ENCODE data around the gene SMTNL1.

The SMTNL1 gene, protein sequence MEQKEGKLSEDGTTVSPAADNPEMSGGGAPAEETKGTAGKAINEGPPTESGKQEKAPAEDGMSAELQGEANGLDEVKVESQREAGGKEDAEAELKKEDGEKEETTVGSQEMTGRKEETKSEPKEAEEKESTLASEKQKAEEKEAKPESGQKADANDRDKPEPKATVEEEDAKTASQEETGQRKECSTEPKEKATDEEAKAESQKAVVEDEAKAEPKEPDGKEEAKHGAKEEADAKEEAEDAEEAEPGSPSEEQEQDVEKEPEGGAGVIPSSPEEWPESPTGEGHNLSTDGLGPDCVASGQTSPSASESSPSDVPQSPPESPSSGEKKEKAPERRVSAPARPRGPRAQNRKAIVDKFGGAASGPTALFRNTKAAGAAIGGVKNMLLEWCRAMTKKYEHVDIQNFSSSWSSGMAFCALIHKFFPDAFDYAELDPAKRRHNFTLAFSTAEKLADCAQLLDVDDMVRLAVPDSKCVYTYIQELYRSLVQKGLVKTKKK

DNA sequence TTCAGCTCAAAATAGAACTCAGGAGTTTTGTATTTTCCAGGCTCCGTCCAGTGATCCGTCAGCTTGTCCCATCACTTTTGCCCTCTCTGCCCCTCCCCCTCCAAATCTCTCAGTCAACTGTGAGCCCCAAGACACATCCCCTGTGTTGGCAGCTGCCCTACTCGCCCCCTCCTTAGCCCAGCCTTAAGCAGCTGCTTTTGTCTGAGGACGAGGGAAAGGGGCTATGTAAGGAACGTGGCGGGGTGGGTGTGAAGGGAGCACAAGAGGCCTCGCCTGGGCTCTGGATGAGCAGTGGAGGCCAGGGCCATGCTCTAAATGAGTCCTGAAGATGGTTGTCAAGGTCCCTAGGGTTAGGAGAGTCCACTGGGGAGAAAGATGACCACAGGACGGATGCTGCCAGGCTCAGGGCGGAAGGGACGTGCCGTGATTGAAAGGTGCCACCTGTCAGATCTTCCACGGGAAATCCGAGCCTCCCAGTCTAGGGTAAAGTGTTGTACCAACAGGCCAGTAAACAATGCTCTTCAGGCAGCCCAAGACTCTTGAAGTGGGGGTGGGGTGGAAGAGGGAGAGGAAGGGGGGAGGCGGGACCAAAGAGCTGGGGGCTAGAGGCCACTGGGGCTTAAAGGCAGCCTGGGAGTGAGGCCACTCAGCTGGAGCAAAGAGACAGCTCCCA is at the start of gene SMTNL1:
Gene SMTNL1 (plus strand): TSS at position 649 of the 673 bp plus-strand sequence. CDS start 5,048 bp downstream, outside the sequence.
- DNase-seq (ENCODE audit: extremely low read depth in 1 of 2, low read depth in 1 of 2) = no peak

DNA sequence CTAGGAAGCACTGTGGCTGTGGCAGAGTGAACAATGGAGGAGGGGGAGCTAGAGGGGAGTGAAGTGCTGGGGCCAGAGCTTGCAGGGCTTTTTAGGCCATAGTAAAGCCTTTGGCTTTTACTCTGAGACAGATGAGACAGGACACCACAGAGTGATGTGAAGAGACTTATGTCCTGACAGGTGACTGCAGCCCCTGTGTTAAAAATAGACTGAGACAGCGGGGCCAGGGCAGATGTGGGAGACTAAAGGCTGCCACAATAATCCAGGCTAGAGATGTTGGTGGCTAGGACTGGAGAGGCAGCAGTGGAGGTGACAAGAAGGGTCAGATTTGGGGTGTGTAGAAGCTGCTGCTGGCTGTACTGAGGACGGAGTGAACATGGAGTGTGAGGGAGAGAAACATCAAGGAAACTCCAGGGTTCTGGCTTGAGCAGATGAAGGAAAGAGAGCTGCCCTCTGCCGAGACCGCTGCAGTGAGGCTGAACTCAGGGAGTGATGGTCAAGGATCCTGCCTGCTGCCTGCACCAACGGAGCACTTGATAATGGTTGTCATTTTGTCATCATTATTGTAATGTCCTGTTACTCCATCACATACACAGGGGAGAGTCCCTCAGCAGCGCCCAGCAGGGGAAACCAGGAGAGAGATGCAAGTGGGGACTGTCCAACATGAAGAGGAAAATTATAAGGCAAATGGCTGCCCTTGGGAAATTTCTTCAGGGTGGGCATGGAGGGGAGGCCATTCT is 49.3 kb upstream of the SMTNL1 start:
- DNase-seq (ENCODE audit: extremely low read depth in 1 of 2, low read depth in 1 of 2) = no peak

DNA sequence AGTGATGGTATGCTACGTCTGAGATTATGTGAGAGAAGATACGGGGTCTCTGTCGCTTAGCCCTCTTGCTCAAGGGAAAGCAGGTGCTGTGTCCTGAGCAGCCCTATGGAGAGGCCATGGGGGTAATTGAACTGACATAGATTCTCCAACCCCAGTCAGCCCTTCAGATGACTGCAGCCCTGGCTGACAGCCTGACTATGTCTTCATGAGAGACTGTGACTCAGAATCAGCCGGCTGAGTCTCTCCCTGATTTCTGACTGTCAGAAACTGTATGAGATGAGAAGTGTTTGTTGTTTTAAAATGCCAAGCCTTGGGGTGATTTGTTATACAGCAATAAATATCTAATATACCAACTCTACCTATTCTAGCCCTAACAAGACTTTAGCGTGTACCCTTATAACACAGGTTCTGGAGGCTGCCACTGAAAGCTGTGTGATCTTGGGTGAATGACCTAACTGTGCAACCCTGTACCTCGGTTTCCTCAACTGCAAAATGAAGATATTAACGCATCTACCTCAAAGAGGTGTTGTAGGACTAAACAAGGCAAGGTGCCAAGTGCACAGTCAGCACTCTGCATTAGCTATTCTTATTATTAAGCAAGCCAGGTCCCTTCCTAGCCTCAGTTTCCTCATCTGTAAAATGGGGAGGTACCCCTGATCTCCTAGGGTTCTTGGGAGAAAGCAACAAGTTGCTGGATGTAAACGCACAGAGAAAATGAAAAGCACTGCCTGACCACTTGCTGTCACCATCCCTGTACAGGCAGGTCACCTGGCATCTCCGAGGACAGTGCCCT is 46.7 kb upstream of the SMTNL1 start:
- DNase-seq (ENCODE audit: extremely low read depth in 1 of 2, low read depth in 1 of 2) = no peak

DNA sequence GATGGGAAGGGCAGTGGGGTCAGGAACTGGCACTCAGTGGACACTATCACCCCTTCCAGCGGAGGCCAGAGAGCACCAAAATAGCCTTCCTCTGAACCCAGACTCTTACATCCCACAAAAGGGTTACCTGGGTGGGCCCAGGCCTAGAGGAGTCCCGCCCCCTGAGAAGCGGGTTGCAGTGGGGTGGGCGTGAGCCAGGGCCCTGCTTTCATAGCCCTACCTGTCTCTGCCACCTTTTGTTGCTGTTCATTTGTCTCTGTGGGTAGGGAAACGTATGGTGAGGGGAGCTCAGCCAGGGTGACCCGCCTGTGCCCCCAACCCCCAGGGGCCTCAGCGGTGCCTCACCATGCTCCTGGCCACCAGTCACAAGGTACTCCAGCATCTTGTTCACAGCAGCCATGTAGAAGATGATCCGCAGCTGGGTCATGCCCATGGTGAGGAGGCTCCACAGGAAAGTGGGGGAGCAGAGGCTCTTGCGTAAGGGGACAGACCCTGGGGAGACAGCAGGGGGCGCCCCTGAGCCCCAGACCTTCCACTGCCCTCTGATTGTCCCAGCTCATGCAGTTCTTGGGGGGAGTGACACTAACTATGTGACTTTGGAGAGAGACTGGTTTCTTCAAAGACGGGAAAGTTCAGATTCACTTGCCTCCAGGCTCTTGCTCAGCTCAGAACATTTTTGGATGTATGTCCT is 45.9 kb upstream of the SMTNL1 start:
- no peak for DNase-seq (ENCODE audit: extremely low read depth in 1 of 2, low read depth in 1 of 2)

DNA sequence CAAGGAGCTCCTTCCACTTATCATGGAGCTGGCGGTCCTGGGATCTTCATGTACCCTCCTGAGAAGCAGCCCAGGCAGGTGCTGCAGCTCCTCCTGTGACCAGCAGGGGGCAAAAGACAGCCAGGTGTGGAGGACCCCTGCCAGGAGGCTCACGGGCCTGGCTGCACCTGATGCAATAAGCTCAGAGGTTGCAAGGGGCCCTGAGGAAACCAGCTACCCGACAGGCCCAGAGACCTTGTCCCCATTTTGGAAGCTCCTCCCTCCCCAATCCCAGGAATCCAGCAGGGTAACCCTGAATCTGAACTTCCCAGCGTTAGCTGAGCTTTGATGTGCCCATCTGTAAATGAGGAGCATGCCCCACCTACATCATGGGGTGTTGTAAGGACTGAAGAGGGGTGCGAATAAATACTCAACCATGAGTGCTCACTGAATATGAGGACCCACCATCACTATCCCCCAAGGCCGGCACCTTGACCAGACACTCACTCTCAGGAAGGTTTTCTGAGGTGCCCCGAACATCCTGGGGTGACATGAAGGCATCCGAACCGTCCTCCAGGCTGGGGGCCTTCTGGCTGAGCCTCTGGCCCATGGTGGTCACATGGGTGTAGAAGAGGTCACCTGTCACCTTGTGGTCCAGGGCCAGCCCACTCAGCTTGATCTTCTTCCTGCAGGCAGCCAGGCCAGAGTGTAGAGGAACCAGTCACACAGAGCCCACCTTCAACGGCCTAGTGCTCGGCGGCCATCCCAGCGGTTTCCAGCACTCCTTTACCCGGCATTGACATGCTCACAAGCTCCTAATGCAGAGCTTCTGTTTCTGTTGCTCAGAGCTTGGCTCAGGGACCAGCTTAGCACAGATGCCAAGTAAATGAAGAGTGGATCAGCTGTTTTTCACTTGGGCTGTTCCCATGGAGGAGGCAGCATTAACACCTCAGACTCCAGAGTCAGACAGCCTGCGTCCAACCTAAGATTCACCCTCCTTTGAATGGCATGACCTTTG is 43.6 kb upstream of the SMTNL1 start:
- DNase-seq (ENCODE audit: extremely low read depth in 1 of 2, low read depth in 1 of 2) = peak; percentile 53 to 67

DNA sequence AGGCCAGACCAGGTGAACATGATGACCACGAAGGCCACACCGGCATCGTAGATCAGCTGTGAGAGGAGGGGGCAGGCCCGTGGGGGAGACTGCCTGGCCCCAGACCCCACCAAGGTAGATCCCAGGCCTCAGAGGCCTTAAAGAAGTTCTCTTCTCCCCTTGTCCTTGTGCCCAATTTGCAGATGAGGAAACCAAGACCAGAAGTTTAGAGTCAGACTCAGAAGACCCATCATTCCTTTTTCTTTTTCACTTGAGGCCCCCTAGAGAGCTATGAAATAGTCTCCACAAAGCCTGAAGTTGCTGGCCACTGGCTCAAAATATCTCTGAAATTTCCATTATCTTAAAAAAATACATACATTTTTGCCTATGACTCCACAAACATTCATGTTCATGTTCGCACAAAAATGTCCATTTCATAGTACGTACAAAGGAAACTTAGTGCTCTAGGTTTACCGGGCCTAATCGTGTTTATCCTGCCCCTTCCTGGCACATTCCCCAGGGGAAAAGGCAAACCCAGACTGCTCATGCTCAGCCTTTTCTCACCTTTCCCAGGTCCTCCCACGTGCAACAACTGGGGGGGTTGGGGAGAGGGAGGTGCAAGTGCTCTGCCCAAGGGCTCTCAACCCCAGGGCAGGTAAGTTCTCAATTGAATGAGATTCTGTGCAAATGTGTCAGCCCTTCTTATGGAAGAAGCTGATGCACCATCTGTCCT is 41.1 kb upstream of the SMTNL1 start:
- no peak for DNase-seq (ENCODE audit: extremely low read depth in 1 of 2, low read depth in 1 of 2)

DNA sequence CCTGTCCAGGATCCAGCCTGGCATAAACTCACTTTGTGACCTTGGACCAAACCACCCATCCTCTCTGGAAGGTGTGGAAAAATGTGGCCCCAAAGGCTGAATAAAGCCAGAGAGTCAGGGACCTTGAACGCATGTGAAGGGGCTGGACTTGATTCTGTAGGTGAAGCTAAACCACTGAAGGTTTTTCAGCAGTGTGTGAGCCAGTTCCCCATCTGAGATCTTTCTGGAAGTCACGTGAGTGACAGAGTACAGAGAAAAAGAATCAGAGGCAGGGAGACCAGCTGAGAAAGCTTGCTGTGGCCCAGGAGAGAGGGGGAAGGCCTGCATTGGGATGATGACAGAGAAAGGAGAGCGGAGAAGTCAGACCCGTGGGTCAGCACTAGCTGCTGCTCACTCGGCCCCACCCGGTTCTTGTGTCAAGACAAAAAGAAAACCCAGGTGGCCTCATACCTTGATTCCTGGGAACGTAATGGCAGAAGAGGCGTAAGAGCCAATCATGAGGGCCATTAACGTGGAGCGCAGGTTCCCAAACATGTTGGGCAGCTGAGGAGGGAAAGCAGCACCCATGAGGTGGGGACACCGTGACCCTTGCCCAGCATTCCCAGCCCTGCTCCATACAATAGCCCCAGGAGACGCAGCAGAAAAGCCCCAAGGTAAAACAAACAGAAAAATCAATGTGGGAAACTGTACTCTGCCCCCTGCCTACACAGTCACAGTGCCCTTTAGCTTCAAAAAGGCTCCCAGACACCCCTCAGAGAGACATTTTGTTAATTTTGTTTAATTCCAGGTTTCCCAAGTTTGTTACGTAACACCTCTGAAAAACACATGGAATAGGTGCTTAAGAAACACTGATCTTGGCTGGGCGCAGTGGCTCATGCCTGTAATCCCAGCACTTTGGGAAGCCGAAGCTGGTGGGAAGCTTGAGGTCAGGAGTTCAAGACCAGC is 39.8 kb upstream of the SMTNL1 start:
- no peak for DNase-seq (ENCODE audit: extremely low read depth in 1 of 2, low read depth in 1 of 2)

DNA sequence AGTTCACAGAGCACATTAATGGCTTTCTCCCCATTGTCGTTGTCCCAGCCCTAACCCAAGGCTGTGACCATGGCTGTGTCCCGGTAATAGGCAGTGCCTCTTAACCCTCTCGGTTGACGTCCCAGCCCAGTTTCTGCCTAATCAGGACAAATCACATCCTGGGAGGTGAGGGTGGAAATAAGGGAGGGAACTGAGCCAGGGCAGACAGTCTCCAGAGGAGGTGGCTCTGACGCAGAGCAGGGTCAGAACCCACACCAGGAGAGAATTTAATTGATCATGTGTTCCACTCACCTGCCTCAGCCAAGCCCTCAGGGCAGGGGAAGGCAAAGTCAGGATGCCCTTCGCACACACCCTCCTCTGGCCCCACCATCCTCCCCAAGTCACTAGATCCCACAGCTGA is 38.9 kb upstream of the SMTNL1 start:
- DNase-seq (ENCODE audit: extremely low read depth in 1 of 2, low read depth in 1 of 2) = no peak

DNA sequence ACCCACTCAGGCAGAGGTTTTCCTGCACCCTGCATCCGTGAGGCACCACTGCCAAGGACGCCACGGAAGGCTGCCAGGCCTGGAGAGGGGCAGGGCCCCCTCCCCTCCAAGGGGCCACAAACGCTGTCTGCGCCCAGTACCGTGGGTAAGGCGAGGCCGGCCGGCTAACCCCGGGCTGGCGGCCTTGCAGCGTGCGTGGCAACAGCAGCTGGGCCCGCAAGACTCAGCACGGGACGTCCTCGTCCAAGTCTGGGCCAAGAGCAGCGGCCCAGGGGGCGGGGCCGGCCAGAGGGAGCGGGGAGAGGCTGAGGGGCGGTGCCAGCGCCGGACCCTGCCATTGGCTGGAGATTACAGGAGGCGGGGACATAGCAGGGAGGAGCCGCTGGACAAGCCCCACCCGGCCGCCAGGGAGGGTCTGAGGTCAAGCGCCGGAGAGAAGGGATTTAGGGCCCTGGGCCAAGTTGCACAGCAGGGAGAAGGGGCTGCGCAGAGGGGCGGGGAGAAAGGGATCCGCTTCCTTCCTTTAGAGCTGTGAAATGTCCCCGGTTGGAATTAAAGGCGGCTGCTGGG is 37.9 kb upstream of the SMTNL1 start:
- no peak for DNase-seq (ENCODE audit: extremely low read depth in 1 of 2, low read depth in 1 of 2)

DNA sequence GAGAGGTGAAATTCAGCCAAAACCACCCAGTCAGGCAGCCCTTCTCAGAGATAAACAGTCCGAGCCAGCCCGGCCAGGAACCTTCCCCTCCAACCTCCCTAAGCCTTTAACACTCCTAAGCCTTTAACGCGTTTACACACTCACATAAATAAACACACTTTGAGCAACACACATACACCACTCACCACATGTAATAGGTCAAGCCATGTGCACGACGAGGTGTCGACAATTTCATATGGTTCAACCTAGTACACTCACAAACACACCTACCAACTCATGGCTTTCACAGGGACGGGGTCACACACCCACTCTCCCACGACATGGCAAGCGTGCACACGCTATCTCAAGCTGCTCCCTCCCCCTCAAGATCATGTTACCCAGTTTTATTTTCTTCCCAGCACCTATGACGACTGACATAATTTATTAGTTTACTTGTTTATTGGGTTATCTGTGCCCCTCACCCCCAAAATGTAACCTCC is 37.4 kb upstream of the SMTNL1 start:
- DNase-seq (ENCODE audit: extremely low read depth in 1 of 2, low read depth in 1 of 2) = no peak

DNA sequence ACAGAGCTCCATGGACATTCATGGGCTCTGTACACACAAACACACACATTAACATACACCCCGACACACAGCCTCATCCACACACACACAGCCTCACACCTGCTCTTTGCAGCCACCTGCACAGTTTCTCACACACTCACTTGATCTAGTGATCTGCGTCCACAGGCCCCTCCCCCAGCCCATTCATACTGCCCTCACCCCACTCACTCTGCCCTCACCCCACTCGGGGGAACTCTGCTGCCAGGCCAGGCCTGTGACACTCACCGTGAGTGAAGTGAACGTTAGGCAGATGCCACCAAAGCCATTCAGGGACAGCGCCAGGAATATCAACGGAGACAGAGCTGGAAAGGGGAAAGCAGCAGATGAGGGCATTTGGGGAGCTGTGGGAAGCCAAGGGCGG is 36.9 kb upstream of the SMTNL1 start:
- no peak for DNase-seq (ENCODE audit: extremely low read depth in 1 of 2, low read depth in 1 of 2)

DNA sequence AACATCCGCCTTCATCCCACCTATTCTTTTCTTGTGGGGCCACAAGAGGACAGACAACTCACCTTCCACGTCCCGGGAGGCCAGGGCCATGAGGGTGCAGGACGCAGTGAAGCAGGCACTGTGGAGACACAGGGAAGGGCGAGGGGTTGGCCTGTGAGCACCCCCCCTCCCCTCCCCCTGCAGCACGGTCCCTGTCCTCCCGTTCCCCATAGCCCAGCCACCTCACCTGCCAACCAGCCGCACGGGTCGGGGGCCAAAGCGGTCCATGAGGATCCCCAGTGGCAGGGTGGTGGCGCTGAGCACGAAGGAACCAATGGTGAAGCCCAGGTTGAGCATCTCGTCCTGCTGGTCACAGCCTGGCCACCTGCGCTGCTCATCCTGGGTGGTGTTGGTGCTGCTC is 36.5 kb upstream of the SMTNL1 start:
- DNase-seq (ENCODE audit: extremely low read depth in 1 of 2, low read depth in 1 of 2) = no peak

DNA sequence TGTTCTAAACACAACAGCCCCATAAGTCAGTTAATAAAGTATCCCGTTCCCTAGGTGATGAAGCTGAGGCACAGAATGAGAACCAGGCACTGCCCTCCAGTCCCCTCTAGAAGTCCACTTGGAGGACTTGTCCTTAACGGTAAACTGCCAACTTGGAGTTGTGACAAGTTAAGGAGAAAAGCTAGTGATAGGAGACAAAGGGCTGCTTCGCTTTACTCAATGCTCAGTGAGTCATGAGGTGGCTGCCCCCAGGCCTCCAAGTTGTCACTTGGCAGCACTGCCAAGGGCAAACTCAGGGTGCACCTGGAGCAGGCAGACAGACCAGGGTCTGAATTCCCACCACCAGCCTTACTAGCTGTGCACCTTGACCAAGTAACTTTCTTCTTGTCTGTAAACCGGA is 35.4 kb upstream of the SMTNL1 start:
- DNase-seq (ENCODE audit: extremely low read depth in 1 of 2, low read depth in 1 of 2) = no peak

DNA sequence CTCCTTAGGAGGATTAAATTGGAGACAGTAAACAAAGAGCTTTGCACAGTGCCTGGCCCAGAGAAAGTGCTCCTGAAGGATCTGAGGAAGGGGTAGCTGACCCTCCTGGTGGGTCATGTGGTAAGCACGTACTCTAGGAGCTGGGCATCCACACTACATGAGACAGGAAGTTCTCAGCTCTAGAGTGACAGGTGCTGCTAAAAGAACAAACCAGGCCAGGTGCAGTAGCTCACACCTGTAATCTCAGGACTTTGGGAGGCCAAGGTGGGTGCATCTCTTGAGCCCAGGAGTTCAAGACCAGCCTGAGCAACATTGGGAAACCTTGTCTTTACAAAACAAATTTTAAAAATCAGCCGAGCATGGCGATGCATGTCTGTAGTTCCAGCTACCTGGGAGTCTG is 35.0 kb upstream of the SMTNL1 start:
- no peak for DNase-seq (ENCODE audit: extremely low read depth in 1 of 2, low read depth in 1 of 2)

DNA sequence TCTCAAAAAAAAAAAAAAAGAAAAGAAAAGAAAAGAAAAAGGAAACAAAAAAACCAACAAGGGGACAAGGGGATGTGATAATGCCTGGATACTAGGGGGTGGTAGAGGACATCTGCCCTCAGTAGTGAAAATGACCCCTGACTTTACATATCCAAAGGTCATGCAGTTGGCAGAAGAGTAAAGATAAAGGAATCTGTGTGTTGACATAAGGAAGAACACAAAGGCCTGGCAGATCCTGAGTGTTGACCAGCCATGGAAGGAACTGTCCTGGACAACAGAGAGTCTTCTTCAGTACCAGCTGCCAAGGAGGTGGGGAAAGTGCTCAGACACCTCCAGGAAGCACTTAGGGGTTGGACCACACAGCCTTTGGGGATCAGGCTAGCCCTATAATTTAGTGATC is 34.5 kb upstream of the SMTNL1 start:
- no peak for DNase-seq (ENCODE audit: extremely low read depth in 1 of 2, low read depth in 1 of 2)

DNA sequence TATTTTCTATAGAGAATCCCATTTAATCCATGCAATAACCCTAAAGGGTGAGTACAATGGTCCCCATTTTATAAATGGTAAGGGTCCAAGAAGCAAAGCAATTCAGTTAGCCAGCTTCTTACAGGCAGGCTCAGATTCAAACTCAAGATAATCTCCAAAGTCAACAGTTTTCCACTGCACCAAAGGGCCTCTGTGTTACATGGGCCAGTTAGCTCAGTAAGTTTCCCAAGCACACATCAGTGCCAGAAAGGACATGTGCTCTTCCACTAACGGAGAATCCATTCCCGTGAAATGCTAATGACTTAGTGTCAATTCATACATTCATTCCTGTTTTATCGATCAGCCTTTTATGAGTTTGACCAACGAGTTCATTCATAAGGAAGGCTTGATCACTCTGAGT is 32.9 kb upstream of the SMTNL1 start:
- no peak for DNase-seq (ENCODE audit: extremely low read depth in 1 of 2, low read depth in 1 of 2)

DNA sequence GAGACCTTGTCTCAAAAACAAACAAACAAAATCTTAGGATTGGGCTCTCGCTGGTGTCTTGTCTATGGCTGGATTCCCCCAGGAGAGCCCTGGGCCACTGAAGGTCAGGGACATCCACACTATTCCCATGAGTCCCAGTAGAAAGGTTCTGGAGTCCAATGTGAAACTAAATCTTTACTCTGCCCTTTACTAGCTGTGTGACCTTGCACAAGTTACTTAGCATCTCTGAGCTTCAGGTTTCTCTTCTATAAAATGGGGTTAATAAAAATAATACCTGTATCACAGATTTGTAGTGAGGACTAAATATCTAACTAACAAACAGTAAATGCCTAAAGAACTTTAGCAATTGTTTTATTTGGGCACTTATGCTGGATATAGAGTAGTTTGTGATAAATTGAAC is 30.9 kb upstream of the SMTNL1 start:
- no peak for DNase-seq (ENCODE audit: extremely low read depth in 1 of 2, low read depth in 1 of 2)
